Common myeloid progenitor, CD34-positive (primary cell): ENCODE results near the gene ABCC10.
"Not testable (repeated sequence)": the region's sequence is repeated elsewhere in the genome, so short reads cannot be mapped to it uniquely, and the experiment has no call there.

Experiments used
- CTCF ChIA-PET: fragments of 350-600 bp; sonication (Branson Sonifier 250); formaldehyde crosslinking; loops from one replicate; lab custom pipeline; 2021; ENCODE audit warnings: antibody characterized with exemption; lab: Charles Lee
- POLR2A ChIA-PET: fragments of 350-600 bp; sonication (Branson Sonifier 250); formaldehyde crosslinking; loops from one replicate; lab custom pipeline; 2021; ENCODE audit warnings: antibody characterized with exemption; lab: Charles Lee
- DNase-seq, 3 donors: peaks; one replicate each; pipeline versions ENCODE4 v3.0.0 to v3.0.0-alpha.2; 2013
- H3K27ac ChIP-seq, 2 experiments: 1 replicate in 1 of 2; 2 replicates in 1 of 2; pipeline ENCODE4 v1.7.0; 2013; ENCODE audit warnings: inconsistent platforms in 2 of 2, low read length in 2 of 2, mild to moderate bottlenecking in 2 of 2, low read depth in 1 of 2, moderate library complexity in 1 of 2; ENCODE audit not compliant: severe bottlenecking in 2 of 2, insufficient read depth in 1 of 2, poor library complexity in 1 of 2
- H3K27me3 ChIP-seq, 5 experiments: replicated peaks in 2 of 5; 1 replicate in 3 of 5; 2 replicates in 2 of 5; pipeline versions ENCODE4 v1.6.1 to v1.7.0; 2013; ENCODE audit warnings: low read length in 4 of 5, mild to moderate bottlenecking in 2 of 5, moderate library complexity in 2 of 5, inconsistent platforms in 1 of 5; ENCODE audit not compliant: insufficient read depth in 5 of 5, control insufficient read depth in 4 of 5
- H3K36me3 ChIP-seq, 4 experiments: 1 replicate in 2 of 4; 2 replicates in 2 of 4; pipeline versions ENCODE4 v1.6.1 to v1.7.0; 2013; ENCODE audit warnings: low read length in 3 of 4, control low read depth in 1 of 4, mild to moderate bottlenecking in 1 of 4; ENCODE audit not compliant: control insufficient read depth in 4 of 4, insufficient read depth in 4 of 4
- H3K4me1 ChIP-seq, 4 experiments: 1 replicate in 3 of 4; 2 replicates in 1 of 4; pipeline versions ENCODE4 v1.6.1 to v1.7.1; 2013; ENCODE audit warnings: low read length in 3 of 4, mild to moderate bottlenecking in 3 of 4, control low read depth in 1 of 4, inconsistent platforms in 1 of 4, moderate library complexity in 1 of 4; ENCODE audit not compliant: control insufficient read depth in 4 of 4, insufficient read depth in 4 of 4; ENCODE audit errors: control extremely low read depth in 1 of 4
- H3K4me3 ChIP-seq, 7 experiments: 1 replicate in 4 of 7; 2 replicates in 3 of 7; pipeline versions ENCODE4 v1.5.1 to v1.7.0; 2013; ENCODE audit warnings: mild to moderate bottlenecking in 7 of 7, low read length in 6 of 7, moderate library complexity in 6 of 7, inconsistent platforms in 2 of 7, low read depth in 2 of 7, control low read depth in 1 of 7; ENCODE audit not compliant: insufficient read depth in 4 of 7, control insufficient read depth in 1 of 7; ENCODE audit errors: extremely low read depth in 1 of 7
- H3K9me3 ChIP-seq, 5 experiments: 1 replicate in 4 of 5; 2 replicates in 1 of 5; pipeline versions ENCODE4 v1.6.1 to v1.7.1; 2013; ENCODE audit warnings: low read length in 4 of 5, mild to moderate bottlenecking in 2 of 5, inconsistent platforms in 1 of 5, low read depth in 1 of 5, moderate library complexity in 1 of 5; ENCODE audit not compliant: control insufficient read depth in 4 of 5, insufficient read depth in 2 of 5; ENCODE audit errors: control extremely low read depth in 1 of 5
- WGBS: methylation state at CpG from one replicate; pipeline ENCODE4 v1.1.5; 2013; ENCODE audit not compliant: insufficient coverage; 5-methylcytosine and 5-hydroxymethylcytosine counted together

The ABCC10 gene

DNA sequence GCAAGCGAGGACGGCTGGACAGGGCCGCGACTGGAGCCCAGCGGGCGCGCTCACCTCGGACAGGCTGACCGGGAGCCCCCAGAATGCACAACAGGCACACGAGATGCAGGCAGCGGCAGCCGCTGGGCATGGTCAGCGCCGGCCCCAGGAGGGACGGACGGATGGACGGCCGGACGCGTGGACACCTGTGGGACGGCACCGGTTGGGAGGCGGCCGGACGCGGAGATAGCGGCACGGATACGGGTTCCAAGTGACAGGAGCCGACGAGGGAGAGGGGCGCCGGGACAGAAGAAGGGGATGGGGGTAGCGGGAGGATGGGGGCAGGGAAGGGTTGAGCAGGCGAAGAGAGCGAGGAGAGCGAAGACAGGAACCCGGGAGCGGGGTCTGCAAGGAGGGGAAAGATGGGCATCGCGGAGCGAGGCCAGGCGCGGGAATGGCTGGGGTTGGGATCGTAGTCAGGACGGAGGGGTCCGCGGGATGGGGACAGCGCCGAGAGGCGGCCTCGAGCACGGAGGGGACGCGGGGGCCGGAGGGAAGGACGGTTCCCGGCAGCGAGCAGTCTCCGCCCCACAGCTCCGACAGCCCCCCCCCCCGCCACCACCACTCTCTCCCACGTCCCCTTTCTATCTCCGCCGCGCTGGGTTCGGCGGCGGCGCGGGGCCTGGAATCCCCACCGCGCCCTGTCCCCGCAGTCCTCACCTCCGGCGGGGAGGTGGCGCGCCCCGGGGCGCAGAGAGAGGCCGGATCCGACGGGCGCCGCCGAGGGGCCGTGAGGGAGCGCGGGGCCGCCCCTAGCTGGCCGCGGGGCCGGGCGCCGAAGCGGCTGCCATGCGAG is 27.6 kb downstream of the ABCC10 start:
- peak overlapping the region; percentile 30 to 80 (median 65) for H3K4me3 ChIP-seq
- ChIA-PET POLR2A (interaction anchor here (0.6 kb wide), 1 partner anchor 158 kb away, joined by 3 read pairs; no protein-coding TSS in a partner anchor), CTCF (interaction anchor here (0.7 to 3.5 kb wide), 8 partner anchors 17 to 72 kb away, joined by 3 to 32 read pairs (median 4); no protein-coding TSS in a partner anchor)
- peak in 2 of 3 donors; percentile 35 to 69 for DNase-seq
- under 1% methylated on average over 74 of the region's 97 CpGs for WGBS
- peaks cover 0 to 4% (median 0%) of the 10 kb centered on the region in 5 experiments for H3K9me3 ChIP-seq
- H3K27me3 ChIP-seq, result peaks cover 0 to 40% (median 12%) of the 10 kb centered on the region in 5 experiments
- peaks cover 0 to 15% (median 14%) of the 10 kb centered on the region in 4 experiments for H3K4me1 ChIP-seq
- peaks cover 0 to 24% (median 16%) of the 10 kb centered on the region in 4 experiments for H3K36me3 ChIP-seq
- H3K27ac ChIP-seq, result no peak overlapping the region

DNA sequence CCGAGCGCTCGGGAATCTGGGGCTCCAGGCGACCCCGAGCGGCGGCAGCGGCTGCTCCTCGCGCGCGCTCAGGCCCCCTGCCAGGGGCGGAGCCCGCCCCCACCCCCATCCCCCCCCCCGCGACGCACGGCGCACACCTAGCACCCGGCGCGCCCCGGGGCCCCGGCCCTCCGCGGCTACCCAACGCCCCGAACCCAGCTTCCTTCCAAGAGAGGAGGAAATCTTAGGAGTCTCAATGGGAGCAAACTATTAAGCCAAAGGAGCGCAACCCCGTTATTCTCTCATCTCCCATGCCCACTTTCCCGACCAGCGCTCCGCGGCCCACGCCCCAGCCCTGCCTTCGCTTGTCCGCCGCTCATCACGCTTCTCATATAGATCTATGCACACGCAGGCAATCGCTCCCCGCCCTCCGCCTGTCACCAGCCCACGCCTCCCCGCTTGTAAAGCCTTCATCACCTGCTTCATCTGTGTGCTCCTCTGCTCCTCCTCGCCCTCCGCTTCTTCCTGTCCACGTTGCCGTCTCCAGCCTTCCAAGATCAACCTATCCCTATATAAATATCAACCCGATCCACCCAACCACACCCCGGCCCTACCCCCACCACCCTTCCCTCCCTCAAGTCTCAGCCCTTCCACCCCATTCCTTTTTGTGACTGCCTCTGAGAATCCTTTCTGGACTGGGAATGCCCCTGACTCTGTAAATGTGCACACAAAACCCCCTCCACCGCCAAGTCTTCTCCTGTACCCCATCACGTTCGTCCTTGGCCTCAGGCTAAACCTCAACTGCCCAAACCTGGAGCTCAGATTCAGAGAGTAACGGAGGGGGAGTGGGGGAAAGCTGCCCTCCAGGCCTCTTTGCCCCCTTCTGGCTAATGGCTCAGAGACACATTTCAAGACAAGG is 28.4 kb downstream of the ABCC10 start, which contains the start of gene DLK2:
Gene DLK2, minus strand, starts transcription at position 18 of the 898 bp plus-strand sequence. CDS start 723 bp downstream, outside the sequence.
- DNase-seq, result peak in 2 of 3 donors; percentile 22 to 41
- ChIA-PET CTCF (interaction anchor here (0.7 to 3.5 kb wide), 11 partner anchors 16 to 232 kb away, joined by 3 to 32 read pairs (median 3); no protein-coding TSS in a partner anchor), POLR2A (interaction anchor here (0.6 kb wide), 1 partner anchor 158 kb away, joined by 3 read pairs; no protein-coding TSS in a partner anchor)
- peaks cover 0 to 42% (median 16%) of the 10 kb centered on the region in 5 experiments for H3K27me3 ChIP-seq
- WGBS, result 3% methylated on average over 31 of the region's 55 CpGs
- H3K4me3 ChIP-seq, result peak within 1 kb of the TSS; percentile 30 to 80 (median 65)
- no peak within 1 kb of the TSS for H3K27ac ChIP-seq
- H3K36me3 ChIP-seq, result peaks cover 0 to 15% (median 10%) of the 10 kb centered on the region in 4 experiments
- H3K4me1 ChIP-seq, result peaks cover 0 to 15% (median 14%) of the 10 kb centered on the region in 4 experiments
- peaks cover 0 to 4% (median 0%) of the 10 kb centered on the region in 5 experiments for H3K9me3 ChIP-seq

DNA sequence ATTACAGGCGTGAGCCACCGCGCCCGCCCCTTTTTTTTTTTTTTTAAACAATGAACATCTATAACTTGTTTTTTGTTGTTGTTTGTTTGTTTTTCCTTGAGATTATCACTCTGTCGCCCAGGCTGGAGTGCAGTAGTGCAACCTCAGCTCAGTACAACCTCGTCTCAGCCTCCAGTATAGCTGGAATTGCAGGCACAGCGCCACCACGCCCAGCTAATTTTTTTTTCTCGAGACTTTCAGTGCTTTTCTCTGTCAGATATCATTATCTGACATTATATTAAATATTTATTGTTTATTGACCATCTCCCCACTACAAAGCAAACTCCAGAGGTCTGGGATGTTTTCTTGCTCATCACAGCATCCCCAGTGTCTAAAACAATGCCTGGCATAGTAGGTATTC is 30.3 kb downstream of the ABCC10 start:
- CTCF ChIA-PET, result interaction anchor here (0.6 to 3.0 kb wide), 3 partner anchors 37 to 118 kb away, joined by 3 to 20 read pairs (median 5); partner anchors contain the start of genes POLH and XPO5
- 17% methylated on average over 2 of the region's 9 CpGs for WGBS

DNA sequence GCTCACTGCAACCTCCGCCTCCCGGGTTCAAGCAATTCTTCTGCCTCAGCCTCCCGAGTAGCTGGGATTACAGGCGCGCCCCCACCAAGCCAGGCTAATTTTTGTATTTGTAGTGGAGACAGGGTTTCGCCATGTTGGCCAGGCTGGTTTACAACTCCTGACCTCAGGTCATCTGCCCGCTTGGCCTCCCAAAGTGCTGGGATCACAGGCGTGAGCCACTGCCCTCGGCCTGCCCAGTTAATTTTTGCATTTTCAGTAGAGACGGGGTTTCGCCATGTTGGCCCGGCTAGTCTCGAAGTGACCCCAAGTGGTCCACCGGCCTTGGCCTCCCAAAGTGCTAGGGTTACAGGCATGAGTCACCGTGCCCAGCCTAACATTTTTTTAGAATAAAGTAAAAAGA is 30.8 kb downstream of the ABCC10 start:
- H3K27me3 ChIP-seq, result peaks cover 0 to 53% (median 18%) of the 10 kb centered on the region in 5 experiments
- not testable (repeated sequence) for DNase-seq

More for the DNA sequence above, 30.3 kb downstream of the ABCC10 start:
- H3K9me3 ChIP-seq, result peaks cover 0 to 4% (median 0%) of the 10 kb centered on the region in 5 experiments
- peaks cover 0 to 49% (median 16%) of the 10 kb centered on the region in 5 experiments for H3K27me3 ChIP-seq
- no peak overlapping the region for H3K27ac ChIP-seq
- H3K4me1 ChIP-seq, result peaks cover 0 to 15% (median 14%) of the 10 kb centered on the region in 4 experiments
- no peak overlapping the region for H3K4me3 ChIP-seq
- POLR2A ChIA-PET, result interaction anchor here (0.7 kb wide), 1 partner anchor 52 kb away, joined by 4 read pairs; no protein-coding TSS in a partner anchor
- H3K36me3 ChIP-seq, result peaks cover 0 to 8% (median 3%) of the 10 kb centered on the region in 4 experiments
- DNase-seq, result no peak

DNA sequence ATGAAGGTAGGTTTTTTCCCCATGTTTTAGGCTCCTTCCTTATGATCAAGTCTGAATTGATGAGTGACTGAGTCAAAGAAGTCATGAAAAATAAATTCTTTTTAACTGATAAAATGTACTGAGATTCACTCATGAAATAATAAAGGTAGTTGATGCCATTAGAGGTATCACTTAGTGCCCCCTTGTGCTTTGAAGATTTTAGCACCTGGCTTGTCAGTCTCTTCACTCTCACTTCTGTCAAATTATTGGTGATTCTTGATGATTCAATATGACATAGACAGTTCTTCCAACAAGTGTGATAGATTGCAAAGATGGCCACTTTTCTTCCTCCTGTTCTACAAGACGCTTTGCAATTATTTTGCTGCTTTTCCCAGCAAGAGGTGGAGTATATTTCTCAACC is 32.2 kb downstream of the ABCC10 start:
- Histone ChIP-seq H3K27me3 (peaks cover 0 to 56% (median 19%) of the 10 kb centered on the region in 5 experiments), H3K4me3 (no peak overlapping the region), H3K27ac (no peak overlapping the region), H3K4me1 (peaks cover 0 to 14% (median 13%) of the 10 kb centered on the region in 4 experiments), H3K36me3 (no peaks in the 10 kb centered on the region), H3K9me3 (peaks cover 0 to 4% (median 0%) of the 10 kb centered on the region in 5 experiments)
- ChIA-PET POLR2A (interaction anchor here (0.7 kb wide), 1 partner anchor 12 kb away, joined by 3 read pairs; no protein-coding TSS in a partner anchor), CTCF (interaction anchor here (0.8 to 1.9 kb wide), 3 partner anchors 12 to 46 kb away, joined by 3 to 5 read pairs (median 5); no protein-coding TSS in a partner anchor)
- no peak for DNase-seq
- WGBS, result no CpG with 5 or more reads among the region's 1 CpG

More for the DNA sequence above, 30.8 kb downstream of the ABCC10 start:
- not testable (repeated sequence) for H3K27ac ChIP-seq, H3K9me3 ChIP-seq, H3K4me3 ChIP-seq, H3K36me3 ChIP-seq
- H3K4me1 ChIP-seq, result peaks cover 0 to 15% (median 14%) of the 10 kb centered on the region in 4 experiments
- POLR2A ChIA-PET, result interaction anchor here (0.7 kb wide), 1 partner anchor 52 kb away, joined by 4 read pairs; no protein-coding TSS in a partner anchor
- 94% methylated on average over 13 of the region's 15 CpGs for WGBS
- CTCF ChIA-PET, result interaction anchor here (3.0 kb wide), 1 partner anchor 48 kb away, joined by 20 read pairs; no protein-coding TSS in a partner anchor

DNA sequence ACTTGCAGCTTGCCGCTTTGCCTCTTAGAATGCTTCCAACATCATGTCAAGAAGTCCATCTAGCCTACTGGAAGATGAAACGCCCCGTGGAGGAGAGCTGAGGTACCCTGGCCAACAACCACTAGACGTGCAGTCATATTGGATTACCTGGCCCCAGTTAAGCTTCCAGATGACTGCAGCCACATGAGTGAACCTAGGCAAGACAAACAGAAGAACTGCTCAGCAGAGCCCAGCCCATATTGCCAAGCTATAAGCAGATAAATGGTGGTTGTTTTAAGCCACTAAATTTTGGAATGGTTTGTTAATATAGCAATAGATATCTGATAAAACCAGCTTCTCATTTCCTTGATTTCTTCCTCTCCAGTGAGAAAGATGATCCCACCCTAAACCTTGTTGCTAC is 32.7 kb downstream of the ABCC10 start:
- Histone ChIP-seq H3K27ac (no peak overlapping the region), H3K4me1 (peaks cover 0 to 9% (median 8%) of the 10 kb centered on the region in 4 experiments), H3K4me3 (no peak overlapping the region), H3K36me3 (no peaks in the 10 kb centered on the region), H3K9me3 (peaks cover 0 to 4% (median 0%) of the 10 kb centered on the region in 5 experiments), H3K27me3 (peaks cover 0 to 52% (median 19%) of the 10 kb centered on the region in 5 experiments)
- CTCF ChIA-PET, result interaction anchor here (0.7 to 1.9 kb wide), 6 partner anchors 10 to 63 kb away, joined by 3 to 5 read pairs (median 3); no protein-coding TSS in a partner anchor
- 66% methylated on average over 4 of the region's 4 CpGs for WGBS
- no peak for DNase-seq
- POLR2A ChIA-PET, result no interaction called here
